ENCODE measurements around the gene ELP4.

ELP4 gene

GRCh38 chr11:31812383-31813381, 303.1 kb downstream of the ELP4 start:
- DNase-seq (ENCODE audit: low read depth) = no peak

- DNase-seq (ENCODE audit: low read depth) = no peak
Observed at GRCh38 chr11:31813391-31814175, 304.0 kb downstream of the ELP4 start.

GRCh38 chr11:31814176-31814868, 304.8 kb downstream of the ELP4 start:
- DNase-seq (ENCODE audit: low read depth) = no peak

DNA sequence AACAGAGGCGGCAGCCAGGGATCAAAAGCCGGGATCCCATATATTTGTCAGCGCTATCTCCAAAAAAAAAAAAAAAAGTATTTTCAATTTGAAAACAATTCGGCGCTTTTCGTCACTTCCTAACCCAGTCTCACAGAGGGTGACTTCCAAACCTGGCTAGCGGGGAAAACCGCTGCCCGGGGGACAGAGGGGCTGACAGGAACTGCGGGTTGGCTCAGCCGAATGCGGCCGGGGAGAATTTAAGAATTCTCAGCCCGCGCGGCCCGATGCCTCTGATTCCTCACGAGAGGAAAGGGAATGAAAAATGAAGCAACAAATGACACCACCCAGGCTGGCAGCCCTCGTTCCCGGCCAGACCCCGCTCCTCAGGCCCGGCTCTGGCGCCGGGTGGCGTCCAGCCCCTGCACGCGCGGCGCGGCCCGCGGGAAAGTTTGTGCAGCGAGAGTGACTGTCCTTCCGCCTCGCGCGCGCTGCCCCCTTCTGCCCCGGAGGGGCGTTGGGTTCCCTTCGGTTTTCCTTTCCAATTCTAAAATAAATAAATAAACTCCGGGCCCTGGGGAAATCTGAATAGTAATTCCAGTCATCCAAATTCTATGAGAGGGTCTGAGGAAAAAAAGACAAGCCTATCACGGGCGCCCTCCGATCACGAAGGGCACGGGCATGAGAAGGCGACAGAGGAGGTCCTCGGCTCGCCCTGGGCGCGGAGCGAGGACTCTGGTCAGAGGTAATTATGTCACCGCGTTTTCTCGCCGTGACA, 306.3 kb downstream of the ELP4 start:
- no peak for DNase-seq (ENCODE audit: low read depth)

DNA sequence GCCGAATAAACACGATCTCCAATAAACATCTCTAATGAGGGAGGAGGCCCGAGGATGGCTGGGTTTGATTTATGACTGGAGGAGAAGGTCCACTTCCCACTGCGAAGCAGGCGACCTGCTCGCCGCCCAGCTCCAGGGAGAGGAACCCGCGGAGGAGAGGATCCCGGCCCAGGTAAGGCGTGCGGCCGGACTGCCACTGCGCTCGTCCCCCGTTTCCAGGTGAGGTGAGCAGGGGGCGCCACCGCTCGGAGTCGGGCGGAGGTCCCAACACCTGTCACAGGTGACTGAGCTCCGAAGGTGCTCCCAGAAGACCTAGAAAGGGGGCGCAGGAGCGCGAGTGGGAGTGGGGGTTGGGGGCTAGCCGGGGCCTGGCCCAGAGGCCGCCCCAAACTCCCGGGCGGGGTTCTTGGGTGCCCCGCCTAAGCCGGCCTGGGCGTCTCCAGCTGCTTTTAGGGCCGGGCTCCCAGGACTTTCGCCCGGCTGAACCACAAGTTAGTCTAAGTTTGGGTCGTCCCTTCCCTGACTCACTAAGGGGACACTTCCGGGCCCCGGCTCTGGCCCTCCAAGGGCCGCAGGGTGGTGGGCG, 307.0 kb downstream of the ELP4 start:
- DNase-seq (ENCODE audit: low read depth) = no peak

DNA sequence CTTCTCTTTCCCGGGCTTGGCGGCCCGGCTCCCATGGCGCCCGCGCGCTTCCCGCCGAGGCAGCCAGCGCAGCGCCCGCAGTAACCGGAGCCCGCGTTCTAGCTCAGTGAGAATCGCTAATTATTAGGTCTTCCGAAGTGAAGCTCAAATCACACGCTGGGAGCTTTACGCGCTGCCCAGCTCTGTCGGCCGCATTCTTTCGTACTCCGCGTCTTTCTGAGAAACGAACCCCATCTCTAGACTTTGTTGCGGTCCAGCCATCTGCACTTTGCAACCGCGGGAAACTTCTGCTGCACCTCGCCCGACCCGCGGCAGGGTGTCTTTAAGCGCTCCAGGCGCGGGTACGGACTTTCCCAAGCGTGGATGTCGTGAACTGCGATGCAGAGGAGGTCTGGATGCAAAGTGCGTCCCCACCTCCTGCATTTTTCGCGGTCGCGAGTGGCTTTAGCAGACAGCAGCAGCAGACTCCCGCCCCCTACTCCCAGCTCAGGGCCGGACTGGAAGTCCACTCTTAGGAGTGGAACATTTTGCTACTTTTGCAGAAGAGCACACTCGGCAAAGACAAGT, 307.6 kb downstream of the ELP4 start:
- no peak for DNase-seq (ENCODE audit: low read depth)

DNA sequence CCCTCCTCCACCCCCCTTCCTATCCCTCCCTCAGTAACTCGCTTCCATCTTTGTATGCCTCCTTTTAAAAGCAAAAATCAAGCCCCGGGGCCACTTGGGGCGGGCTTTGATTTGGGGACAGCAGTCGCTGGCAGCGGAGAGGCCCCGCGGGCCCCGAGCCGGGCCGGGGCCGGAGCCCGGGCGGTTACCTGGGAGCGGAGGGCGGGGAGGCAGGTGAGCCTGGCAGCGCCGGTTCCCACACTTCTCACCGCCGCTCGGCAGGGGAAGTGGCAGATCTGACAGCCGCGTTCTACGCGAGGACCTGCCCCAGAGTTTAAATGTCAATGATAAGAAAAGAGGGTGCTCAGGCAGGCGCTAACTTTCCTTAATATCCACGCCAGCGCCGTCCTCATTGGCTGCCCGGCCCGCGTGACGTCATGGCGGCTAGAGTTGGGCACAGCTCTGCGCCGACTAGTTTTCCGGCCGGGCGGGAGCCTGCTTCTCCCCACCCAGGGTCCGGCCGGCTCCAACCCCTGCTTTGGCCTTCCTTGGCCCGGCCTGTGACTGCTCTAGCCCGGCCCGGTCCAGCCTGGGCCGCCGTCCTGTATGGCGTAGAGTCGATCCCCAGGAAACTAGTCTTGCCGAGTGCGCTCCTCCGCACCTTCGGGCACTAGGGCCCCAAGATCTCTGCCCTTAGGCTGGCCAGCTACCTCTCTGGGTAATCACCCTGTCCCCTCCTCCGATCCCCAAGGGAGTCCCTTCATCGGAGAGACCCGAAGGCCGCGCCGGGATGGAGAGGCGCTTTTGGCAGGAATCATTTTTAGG, 308.3 kb downstream of the ELP4 start:
- no peak for DNase-seq (ENCODE audit: low read depth)

- no peak for DNase-seq (ENCODE audit: low read depth)
Observed at GRCh38 chr11:31818425-31818755, 308.8 kb downstream of the ELP4 start.

GRCh38 chr11:31818874-31819331, 309.3 kb downstream of the ELP4 start:
- no peak for DNase-seq (ENCODE audit: low read depth)

GRCh38 chr11:31819621-31820437, 310.3 kb downstream of the ELP4 start:
- DNase-seq (ENCODE audit: low read depth) = no peak

DNA sequence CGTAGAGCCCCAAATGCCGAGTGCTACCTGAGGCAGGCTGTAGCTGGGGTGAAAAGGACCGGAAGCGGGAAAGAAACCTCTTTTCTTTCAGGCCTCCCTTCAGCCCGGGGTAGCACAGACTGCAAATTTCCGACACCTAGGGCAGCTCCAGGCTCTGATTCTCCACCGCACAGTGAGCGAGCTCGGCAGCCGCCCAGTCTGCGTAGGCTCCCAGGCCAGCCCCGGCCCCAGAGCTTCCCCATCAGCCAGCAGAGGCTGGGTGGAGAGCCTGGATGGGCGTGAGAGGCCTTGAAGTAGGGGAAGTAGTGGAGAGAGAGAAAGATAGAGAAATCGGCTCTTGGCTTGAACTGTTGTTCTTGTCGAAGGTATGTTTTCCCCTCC, 310.9 kb downstream of the ELP4 start:
- no peak for DNase-seq (ENCODE audit: low read depth)

- DNase-seq (ENCODE audit: low read depth) = no peak
Observed at GRCh38 chr11:31821235-31821764, 311.7 kb downstream of the ELP4 start.

DNA sequence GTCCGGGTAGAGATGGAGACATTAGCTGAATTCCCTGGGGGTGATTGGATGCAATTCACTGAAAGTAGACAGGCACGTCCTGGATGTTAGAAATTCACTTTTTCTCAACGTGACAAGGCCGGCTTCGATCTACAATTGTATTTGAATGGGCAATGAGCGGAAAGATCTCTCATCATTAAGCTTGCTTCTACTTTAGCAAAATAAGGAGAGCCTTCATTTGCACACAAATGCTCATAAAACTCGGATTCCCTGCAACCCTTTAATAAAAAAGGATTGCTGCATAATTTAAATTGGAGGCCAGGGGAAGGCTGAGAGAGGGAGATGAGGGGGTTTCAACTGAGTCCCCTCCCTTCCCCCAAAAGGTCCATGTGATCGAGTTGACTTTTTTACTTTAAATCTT, 312.2 kb downstream of the ELP4 start:
- no peak for DNase-seq (ENCODE audit: low read depth)

- no peak for DNase-seq (ENCODE audit: low read depth)
Observed at GRCh38 chr11:31822175-31822926, 312.8 kb downstream of the ELP4 start.

GRCh38 chr11:31822927-31823643, 313.5 kb downstream of the ELP4 start:
- DNase-seq (ENCODE audit: low read depth) = no peak

DNA sequence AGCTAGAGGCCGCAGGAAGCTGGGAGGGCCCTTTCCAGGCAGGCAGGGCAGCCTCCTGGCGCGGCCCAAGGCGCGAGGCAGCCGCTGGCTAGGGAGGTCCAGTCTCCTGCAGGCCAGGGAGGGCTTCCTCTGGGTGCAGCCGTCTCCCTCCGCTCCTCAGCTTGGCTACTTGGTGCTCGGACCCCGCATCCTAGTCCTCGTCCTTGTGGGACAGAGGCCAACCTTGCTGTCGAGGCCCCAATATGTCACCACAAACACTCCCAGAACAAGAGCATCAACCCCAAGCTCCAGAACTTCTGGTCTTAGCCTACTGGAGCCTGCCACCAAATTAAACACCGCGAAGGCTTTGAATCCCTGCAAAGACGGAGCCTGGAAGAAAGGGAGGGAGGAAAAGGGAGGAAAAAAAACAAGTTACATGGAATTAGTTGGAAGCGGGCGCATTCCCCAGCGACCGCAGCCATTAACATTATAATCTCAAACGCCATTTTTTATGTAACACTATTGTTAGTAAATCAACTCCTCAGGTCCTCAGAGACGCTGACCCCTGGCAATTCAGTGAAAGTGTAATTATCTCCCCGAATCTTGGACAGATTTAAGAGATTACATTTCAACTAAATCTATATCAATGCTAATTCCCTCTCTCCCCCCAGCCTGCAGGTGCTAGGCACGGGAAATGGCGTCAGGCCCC, 314.2 kb downstream of the ELP4 start:
- no peak for DNase-seq (ENCODE audit: low read depth)

DNA sequence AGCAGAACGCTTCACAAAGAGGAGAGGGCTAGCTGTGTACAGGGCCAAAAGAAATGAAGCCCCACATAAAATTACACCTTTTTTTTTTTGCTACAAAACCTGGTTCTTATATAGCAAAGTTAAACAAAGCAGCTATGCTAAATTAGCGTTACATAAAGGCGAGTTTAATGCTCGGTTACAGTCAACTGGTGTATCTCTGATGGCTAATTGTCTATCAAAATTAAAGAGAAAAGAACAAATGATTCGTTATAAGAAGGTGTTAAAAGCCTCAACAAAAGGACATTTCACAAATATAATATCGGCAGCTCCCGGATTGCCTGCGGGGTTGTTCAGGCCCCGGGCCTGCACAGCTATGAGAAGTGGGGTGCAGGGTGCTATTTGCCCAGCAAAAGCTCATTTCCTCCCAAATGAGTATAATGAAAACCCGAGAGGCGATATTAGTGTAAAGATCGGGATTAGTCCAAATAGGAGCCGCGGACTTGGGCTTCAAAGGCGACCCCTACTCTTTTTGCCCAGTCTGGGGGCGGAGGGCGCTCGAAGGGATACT, 314.8 kb downstream of the ELP4 start:
- DNase-seq (ENCODE audit: low read depth) = no peak

Measured in stimulated activated CD4-positive, alpha-beta T cell treated with anti-CD3 and anti-CD28 coated beads, Interleukin-2, amount 100 ng/mL, for 4 hours (primary cell).